ENCODE results near the gene FOXL2.

FOXL2 gene

GRCh38 chr3:138946663-138947494 is at the start of gene FOXL2, which contains the start of gene FOXL2NB:
FOXL2 (minus strand) TSS chr3:138947137; CDS start chr3:138946722, 415 bp downstream.
FOXL2NB (plus strand) TSS chr3:138947217; CDS start chr3:138947365, 148 bp downstream.
- DNase-seq (ENCODE audit: low read depth in 3 of 3, low spot score in 1 of 3), result no peak

- DNase-seq (ENCODE audit: low read depth in 3 of 3, low spot score in 1 of 3), result no peak
Measured at GRCh38 chr3:138995706-138996105, 48.8 kb upstream of the FOXL2 start.

GRCh38 chr3:138987181-138987580 is 40.2 kb upstream of the FOXL2 start:
- no peak for DNase-seq (ENCODE audit: low read depth in 3 of 3, low spot score in 1 of 3)

DNA sequence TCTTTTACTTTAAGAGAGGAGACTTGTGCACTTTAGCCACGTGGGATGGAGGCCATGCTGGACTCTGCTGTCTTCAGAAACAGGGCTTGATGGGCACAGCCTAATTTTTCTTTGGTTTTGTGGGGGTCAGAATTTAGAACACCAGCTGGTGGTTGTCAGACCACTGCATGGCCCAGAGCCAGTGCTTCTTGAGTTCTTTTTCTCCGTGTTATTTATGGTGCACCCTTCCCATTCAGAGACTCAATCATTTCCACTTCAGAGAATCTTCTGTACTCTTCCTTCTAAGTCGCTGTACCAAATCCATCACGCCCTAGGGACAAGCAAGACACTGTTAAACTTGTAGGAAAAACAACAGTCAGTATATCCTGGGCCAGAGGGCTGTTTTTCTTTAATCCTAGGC is 39.0 kb upstream of the FOXL2 start:
- DNase-seq (ENCODE audit: low read depth in 3 of 3, low spot score in 1 of 3), result no peak

GRCh38 chr3:138984816-138985215 is 37.9 kb upstream of the FOXL2 start:
- no peak for DNase-seq (ENCODE audit: low read depth in 3 of 3, low spot score in 1 of 3)

DNA sequence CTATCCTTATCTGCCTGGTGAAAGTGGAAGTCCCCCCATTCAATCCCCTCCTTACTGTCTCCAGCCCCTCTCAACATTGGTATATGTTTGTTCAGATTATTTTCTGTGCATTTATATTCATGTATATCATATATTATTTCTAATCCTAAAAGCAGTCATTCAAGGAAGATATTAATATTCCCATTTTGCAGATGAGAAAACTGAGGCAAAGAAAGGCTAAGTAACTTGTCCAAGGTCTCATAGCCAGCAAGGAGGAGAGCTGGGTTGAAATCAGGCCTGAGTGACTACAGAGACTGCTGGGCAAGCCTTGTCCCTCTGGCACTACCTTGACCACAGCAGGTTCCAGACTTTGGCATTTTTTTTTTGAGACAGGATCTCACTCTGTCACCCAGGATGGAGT is 29.1 kb upstream of the FOXL2 start:
- DNase-seq (ENCODE audit: low read depth in 3 of 3, low spot score in 1 of 3), result no peak

GRCh38 chr3:138975351-138975750 is 28.4 kb upstream of the FOXL2 start:
- DNase-seq (ENCODE audit: low read depth in 3 of 3, low spot score in 1 of 3), result no peak

GRCh38 chr3:138974462-138974861 is 27.5 kb upstream of the FOXL2 start:
- DNase-seq (ENCODE audit: low read depth in 3 of 3, low spot score in 1 of 3), result no peak

DNA sequence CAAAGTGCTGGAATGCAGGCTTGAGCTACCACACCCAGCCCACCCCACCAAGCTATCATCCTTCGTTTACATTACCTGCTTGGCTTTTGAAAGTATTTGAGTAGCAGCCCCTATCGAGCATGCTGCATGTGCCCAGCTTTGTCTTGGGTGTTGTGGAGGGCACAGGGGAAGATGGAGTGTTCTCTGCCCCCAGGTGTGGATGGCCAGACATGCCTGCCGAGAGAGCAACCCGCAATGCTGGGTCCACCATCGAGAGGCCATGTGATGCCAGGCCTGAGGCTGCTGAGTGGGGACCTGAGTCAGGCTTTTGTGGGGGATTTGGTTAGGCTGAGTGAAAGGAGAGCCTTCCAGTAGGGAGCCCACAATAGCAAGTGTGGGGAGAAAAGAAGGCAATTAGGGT is 26.0 kb upstream of the FOXL2 start:
- DNase-seq (ENCODE audit: low read depth in 3 of 3, low spot score in 1 of 3), result no peak

GRCh38 chr3:138971766-138972320 is 24.9 kb upstream of the FOXL2 start:
- no peak for DNase-seq (ENCODE audit: low read depth in 3 of 3, low spot score in 1 of 3)

DNA sequence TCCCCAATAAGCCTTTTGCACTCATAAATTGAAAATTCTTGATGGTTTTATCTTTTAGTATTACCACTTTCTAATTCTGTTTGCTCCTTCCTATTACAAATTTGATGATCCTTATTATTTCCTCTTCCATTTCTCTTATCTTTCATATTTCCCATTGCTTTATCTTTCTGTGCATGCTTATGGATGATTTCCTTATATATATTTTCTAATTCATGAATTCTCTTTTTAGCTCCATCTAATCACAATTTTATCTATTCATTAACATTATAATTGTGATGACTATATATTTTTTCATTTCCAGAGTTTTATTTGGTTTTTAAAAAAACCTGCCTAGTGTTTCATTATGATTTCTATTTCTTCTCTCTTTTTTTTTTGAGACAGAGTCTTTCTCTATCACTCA is 18.0 kb upstream of the FOXL2 start:
- DNase-seq (ENCODE audit: low read depth in 3 of 3, low spot score in 1 of 3), result no peak

DNA sequence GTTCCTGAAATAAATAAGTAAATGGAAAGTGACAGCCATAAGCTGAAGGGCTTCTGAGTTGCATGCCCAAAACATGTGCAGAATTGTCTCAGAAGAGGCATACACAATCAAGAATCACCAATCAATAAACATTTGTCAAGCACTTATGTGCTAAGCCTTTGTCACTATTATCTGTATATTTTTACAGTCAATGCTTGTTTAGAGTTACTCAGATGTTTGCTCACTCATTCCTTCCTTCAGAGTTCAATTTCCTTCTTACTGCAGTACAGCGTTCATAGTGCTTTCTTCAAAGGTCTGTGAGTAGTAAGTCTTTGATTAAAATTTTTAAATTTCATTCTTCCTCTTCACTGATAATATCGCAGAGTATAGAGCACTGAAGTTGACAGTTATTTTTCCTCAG is 17.3 kb upstream of the FOXL2 start:
- DNase-seq (ENCODE audit: low read depth in 3 of 3, low spot score in 1 of 3), result no peak

DNA sequence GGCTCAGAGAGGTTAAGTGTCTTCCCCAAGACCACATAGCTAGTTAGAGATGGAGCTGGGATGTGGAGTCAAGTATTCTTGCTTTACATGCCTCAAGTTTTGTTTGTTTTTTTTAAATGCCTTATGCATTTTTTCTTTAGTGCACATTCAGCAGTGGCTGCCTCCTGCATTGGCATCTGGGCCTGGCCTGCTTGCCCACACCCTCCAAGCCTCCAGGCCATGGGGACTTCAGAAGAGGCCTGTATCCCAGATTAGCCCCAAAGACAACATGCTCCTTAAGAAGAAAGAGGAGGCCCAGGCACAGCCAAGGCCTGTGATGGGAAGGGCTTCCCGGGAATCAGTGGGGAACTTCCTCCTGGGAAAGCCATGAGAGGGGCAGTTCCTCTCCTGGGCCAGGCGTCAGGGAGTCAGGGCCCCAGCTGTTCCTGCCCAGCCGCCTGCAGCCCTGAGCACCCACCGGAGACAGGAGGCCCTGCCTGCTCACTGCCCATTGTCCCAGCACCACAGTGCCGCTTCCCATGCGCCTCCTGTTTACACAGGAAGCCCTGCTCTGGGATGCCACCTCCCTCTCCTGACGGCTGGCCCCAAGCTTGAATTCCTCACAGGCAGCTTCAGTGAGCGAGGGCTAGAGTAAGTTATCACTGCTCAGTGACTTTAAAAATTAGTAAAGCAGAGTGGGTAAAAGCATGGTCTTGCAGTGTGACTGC is 16.1 kb upstream of the FOXL2 start:
- DNase-seq (ENCODE audit: low read depth in 3 of 3, low spot score in 1 of 3), result no peak

- DNase-seq (ENCODE audit: low read depth in 3 of 3, low spot score in 1 of 3), result no peak
Measured at GRCh38 chr3:138960417-138960852, 13.5 kb upstream of the FOXL2 start.

GRCh38 chr3:138950701-138951100 is 3.8 kb upstream of the FOXL2 start:
- no peak for DNase-seq (ENCODE audit: low read depth in 3 of 3, low spot score in 1 of 3)

GRCh38 chr3:138950006-138950644 is 3.2 kb upstream of the FOXL2 start:
- DNase-seq (ENCODE audit: low read depth in 3 of 3, low spot score in 1 of 3), result no peak

- DNase-seq (ENCODE audit: low read depth in 3 of 3, low spot score in 1 of 3), result no peak
Measured at GRCh38 chr3:138949445-138950005, 2.6 kb upstream of the FOXL2 start.

- DNase-seq (ENCODE audit: low read depth in 3 of 3, low spot score in 1 of 3), result no peak
Measured at GRCh38 chr3:138949002-138949418, 2.1 kb upstream of the FOXL2 start.

- DNase-seq (ENCODE audit: low read depth in 3 of 3, low spot score in 1 of 3), result no peak
Measured at GRCh38 chr3:138948371-138949001, 1.5 kb upstream of the FOXL2 start.

- no peak for DNase-seq (ENCODE audit: low read depth in 3 of 3, low spot score in 1 of 3)
Measured at GRCh38 chr3:138947495-138948121, 671 bp upstream of the FOXL2 start.
